ENCODE results near the gene DNASE1. TPM values are rescaled to one million over a fixed set of nuclear protein-coding genes. Genes with fewer than 3 reads are reported as not detected.

DNASE1 gene, protein sequence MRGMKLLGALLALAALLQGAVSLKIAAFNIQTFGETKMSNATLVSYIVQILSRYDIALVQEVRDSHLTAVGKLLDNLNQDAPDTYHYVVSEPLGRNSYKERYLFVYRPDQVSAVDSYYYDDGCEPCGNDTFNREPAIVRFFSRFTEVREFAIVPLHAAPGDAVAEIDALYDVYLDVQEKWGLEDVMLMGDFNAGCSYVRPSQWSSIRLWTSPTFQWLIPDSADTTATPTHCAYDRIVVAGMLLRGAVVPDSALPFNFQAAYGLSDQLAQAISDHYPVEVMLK
- total RNA-seq: 15.5 and 17.4 TPM in 2 replicates

GRCh38 chr16:3654249-3654991, at the start of gene DNASE1:
TSS of gene DNASE1 (plus strand) at chr16:3654691. CDS start at chr16:3655374, 683 bp downstream.

DNA sequence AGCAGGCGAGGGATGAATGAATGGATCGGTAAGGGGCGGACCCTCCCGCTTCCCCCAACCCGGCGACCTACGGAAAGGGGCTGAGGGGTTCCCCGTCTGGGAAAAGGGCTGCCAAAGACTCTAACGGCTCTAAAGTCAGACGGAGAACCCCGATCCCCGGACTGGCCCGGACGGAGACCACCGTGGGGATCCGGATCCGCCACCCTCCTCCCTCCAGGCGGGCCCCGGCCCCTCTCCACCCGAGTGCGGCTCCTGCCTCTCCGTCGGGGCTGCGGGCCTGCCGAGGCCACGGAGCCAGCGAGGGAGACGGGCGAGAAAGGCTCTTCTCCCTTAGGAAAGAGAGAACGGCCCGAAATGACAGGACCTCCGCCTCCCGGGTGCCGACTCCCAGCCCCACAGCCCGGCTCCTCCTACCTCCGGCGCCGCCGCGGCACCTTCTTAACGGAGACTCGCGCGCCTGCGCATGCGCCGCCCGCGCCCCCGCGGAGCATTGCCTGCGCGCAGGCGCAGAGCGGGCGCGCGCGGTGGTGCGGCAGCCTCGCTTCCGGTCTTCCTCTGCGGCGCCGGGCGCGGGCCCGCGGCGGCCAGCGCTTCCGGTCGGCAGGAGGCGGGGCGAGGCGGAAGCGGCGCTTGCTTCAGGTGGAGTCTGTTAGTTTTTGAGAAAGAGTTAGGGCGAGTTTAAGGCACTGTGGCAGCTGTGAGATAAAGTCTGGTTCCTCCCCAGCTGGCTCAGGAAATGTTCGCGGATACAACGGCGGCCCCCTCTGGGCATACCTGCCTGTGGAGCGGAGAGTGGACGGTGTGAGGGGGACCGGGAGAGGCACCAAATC, 43.1 kb upstream of the DNASE1 start, which contains the start of gene SLX4:
Gene SLX4, minus strand, starts transcription at position 461 of the 830 bp plus-strand sequence. CDS start 2,642 bp downstream, outside the sequence.

Other genes with a start within 250 kb of the DNASE1 start
- gene ZNF597, start 211.2 kb upstream of the DNASE1 start, total RNA-seq: 3.1 and 3.8 TPM in 2 replicates
- 18.6 and 19.1 TPM in 2 replicates for gene NAA60, start 211.0 kb upstream of the DNASE1 start, total RNA-seq
- gene C16orf90, start 159.2 kb upstream of the DNASE1 start, total RNA-seq: not detected in 2 replicates
- 25.3 and 34.4 TPM in 2 replicates for gene CLUAP1, start 153.7 kb upstream of the DNASE1 start, total RNA-seq
- 0.11 TPM in 1 of 2 replicates, not detected in the other for gene NLRC3, start 77.3 kb upstream of the DNASE1 start, total RNA-seq
- 5.5 and 6.1 TPM in 2 replicates for gene SLX4, start 43.1 kb upstream of the DNASE1 start, total RNA-seq
- 44.1 and 51.0 TPM in 2 replicates for gene TRAP1, start 62.8 kb downstream of the DNASE1 start, total RNA-seq
- gene CREBBP, start 226.0 kb downstream of the DNASE1 start, total RNA-seq: 32.2 and 46.0 TPM in 2 replicates

Measured in articular chondrocyte of knee joint (primary cell).